ENCODE results near the gene LRRN4CL.

The LRRN4CL gene

GRCh38 chr11:62645946-62646824 is 43.1 kb downstream of the LRRN4CL start, which contains the start of gene GANAB:
GANAB (minus strand) TSS chr11:62646613; CDS start chr11:62646599, 14 bp downstream.
- DNase-seq (ENCODE audit: low read depth), result peak; percentile 93
- H3K4me3 ChIP-seq (ENCODE audit: low read depth, low read length), result peak within 1 kb of the TSS; percentile 76
- TF ChIP-seq, protein P1, sequence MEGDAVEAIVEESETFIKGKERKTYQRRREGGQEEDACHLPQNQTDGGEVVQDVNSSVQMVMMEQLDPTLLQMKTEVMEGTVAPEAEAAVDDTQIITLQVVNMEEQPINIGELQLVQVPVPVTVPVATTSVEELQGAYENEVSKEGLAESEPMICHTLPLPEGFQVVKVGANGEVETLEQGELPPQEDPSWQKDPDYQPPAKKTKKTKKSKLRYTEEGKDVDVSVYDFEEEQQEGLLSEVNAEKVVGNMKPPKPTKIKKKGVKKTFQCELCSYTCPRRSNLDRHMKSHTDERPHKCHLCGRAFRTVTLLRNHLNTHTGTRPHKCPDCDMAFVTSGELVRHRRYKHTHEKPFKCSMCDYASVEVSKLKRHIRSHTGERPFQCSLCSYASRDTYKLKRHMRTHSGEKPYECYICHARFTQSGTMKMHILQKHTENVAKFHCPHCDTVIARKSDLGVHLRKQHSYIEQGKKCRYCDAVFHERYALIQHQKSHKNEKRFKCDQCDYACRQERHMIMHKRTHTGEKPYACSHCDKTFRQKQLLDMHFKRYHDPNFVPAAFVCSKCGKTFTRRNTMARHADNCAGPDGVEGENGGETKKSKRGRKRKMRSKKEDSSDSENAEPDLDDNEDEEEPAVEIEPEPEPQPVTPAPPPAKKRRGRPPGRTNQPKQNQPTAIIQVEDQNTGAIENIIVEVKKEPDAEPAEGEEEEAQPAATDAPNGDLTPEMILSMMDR (IDR thresholded peaks at IDR 0.05; ENCODE audit: low read depth, low read length, missing control alignments), result no peak

DNA sequence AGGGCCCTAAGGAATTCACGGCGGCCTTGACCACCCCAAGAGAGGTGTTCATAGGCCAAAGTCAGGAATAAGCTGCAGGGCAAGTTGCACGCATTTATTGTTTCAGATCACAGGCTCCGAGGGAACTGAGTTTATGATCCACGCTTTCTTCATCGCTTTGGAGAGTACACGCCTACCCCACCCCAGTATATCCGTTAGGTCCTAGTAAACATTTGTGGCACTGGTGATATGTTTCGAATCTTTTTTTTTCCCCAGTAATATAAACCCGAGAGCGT is 43.7 kb downstream of the LRRN4CL start:
- DNase-seq (ENCODE audit: low read depth), result no peak
- peak overlapping the region; percentile 76 for H3K4me3 ChIP-seq (ENCODE audit: low read depth, low read length)
- TF ChIP-seq, protein P1 (IDR thresholded peaks at IDR 0.05; ENCODE audit: low read depth, low read length, missing control alignments), result no peak

- TF ChIP-seq, protein P1 (IDR thresholded peaks at IDR 0.05; ENCODE audit: low read depth, low read length, missing control alignments), result no peak
- DNase-seq (ENCODE audit: low read depth), result no peak
- H3K4me3 ChIP-seq (ENCODE audit: low read depth, low read length), result no peak overlapping the region
Observed at GRCh38 chr11:62644220-62644619, 45.1 kb downstream of the LRRN4CL start.
